ENCODE results near the gene SLC38A10. TPM values are rescaled to one million over a fixed set of nuclear protein-coding genes. Genes with fewer than 3 reads are reported as not detected.
"Not testable (repeated sequence)": the region's sequence is repeated elsewhere in the genome, so short reads cannot be mapped to it uniquely, and the experiment has no call there.

SLC38A10 gene
- total RNA-seq, 3 donors from 2014 or later: 45.7 to 58.6 (median 53.9) TPM

DNA sequence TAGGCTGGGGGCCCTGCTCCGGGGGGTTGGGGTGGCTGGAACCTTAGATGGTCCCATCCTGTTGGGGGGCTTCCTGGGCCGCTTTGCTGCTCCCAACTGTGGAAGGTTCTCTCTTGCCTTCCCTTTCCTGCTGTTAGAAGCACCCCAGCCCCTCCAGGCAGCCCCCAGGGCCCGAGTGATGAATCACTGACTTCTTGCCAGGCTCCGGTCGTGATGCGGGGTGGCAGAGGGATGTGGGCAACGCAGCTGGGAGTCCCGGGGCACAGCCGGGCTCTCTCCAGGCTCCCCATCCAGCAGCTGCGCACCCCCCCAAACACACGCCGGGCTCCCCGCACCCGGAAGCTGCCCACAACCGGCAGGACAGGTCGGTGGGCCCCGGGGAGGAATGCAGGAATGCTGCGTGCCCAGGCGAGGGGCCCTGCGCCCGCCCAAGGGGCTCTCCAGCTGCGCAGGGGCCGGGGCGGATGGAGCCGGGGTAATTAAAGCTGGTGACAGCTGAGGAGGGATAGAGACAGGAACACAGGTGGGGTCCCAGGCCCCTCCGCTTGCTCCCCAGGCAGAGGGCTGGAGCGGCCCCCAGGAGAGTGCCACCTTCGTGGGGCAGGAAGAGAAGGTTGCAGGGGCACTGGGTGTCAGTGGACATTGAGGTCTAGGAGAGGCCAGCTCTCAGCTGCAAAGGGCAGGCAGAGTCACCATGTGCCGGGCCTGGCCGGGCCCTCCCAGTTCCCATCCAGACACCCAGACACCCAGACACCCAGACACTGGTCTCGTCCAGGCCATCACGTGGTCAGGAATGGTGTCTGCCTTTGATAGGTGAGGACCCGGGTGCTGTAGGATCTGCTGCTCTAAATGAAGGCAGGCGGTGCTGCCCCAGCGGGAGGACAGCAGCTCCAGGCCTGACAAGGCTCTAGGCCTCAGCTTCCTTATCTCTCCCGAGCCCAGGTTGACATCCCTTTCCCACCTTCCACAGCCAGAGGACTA, 15.0 kb upstream of the SLC38A10 start:
- no peaks in the 10 kb centered on the region for H3K36me3 Mint-ChIP-seq (ENCODE audit: insufficient read depth)
- H3K9me3 Mint-ChIP-seq: no peaks in the 10 kb centered on the region
- peaks cover 13% of the 10 kb centered on the region for H3K27me3 Mint-ChIP-seq (ENCODE audit: low read depth)
- no peak overlapping the region for H3K4me3 Mint-ChIP-seq
- DNase-seq (no peak), ATAC-seq (no peak)
- peaks cover 3% of the 10 kb centered on the region for H3K4me1 Mint-ChIP-seq (ENCODE audit: low read depth)

- ATAC-seq (peak; percentile 59 to 66), DNase-seq (no peak)
- no peaks in the 10 kb centered on the region for H3K36me3 Mint-ChIP-seq (ENCODE audit: insufficient read depth)
- H3K27me3 Mint-ChIP-seq (ENCODE audit: low read depth): peaks cover 13% of the 10 kb centered on the region
- peaks cover 3% of the 10 kb centered on the region for H3K4me1 Mint-ChIP-seq (ENCODE audit: low read depth)
- H3K4me3 Mint-ChIP-seq: no peak overlapping the region
- H3K9me3 Mint-ChIP-seq: no peaks in the 10 kb centered on the region
Measured at GRCh38 chr17:81309140-81309858, 14.2 kb upstream of the SLC38A10 start.

DNA sequence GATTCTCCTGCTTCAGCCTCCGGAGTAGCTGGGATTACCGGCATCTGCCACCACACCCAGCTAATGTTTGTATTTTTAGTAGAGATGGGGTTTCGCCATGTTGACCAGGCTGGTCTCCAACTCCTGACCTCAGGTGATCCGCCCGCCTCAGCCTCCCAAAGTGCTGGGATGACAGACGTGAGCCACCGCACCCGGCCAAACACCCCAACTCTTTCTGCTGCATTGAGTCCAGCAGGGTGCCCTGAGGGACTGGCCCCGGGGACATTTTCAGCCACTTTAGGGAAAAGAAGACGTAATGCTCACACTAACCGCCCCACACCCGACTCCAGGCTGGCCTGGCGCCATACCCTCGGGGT, 13.7 kb upstream of the SLC38A10 start:
- H3K9me3 Mint-ChIP-seq; H3K4me3 Mint-ChIP-seq; H3K36me3 Mint-ChIP-seq (ENCODE audit: insufficient read depth); DNase-seq; H3K4me1 Mint-ChIP-seq (ENCODE audit: low read depth); ATAC-seq: not testable (repeated sequence)
- H3K27me3 Mint-ChIP-seq (ENCODE audit: low read depth): peaks cover 13% of the 10 kb centered on the region

- H3K36me3 Mint-ChIP-seq (ENCODE audit: insufficient read depth): no peaks in the 10 kb centered on the region
Measured at GRCh38 chr17:81307636-81308560, 12.8 kb upstream of the SLC38A10 start.

DNA sequence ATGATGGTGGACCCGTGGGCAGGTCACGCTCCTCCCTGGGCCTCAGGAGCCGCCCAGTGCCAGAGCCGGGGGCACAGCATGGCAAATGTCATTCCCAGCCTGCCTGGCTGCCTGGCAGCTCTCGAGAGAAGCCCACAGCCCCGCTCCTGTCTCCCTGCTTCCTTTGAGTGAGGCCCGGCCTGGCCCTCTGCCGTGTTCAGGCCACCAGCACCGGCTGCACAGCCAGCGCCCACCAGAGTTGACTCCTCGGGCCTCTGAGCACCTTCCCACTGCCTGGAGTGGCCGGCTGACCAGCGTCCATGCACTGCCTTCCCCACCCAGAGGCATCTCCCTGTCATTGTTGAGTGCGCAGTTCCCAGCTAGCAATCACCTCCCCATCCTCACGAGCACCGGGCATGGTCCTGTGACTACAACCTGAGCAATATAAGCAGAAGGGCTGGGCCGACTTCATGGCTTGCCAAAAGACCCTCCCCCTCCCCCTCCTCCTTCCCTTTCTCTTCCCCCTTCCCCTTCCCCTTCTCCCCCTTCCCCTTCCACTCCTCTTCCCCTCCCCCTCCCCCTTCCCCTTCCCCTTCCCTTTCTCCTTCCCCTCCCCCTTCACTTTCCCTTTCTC, 11.9 kb upstream of the SLC38A10 start:
- H3K36me3 Mint-ChIP-seq (ENCODE audit: insufficient read depth): no peaks in the 10 kb centered on the region
- no peak for ATAC-seq
- peaks cover 3% of the 10 kb centered on the region for H3K4me1 Mint-ChIP-seq (ENCODE audit: low read depth)
- no peak for DNase-seq
- no peaks in the 10 kb centered on the region for H3K9me3 Mint-ChIP-seq
- H3K4me3 Mint-ChIP-seq: no peak overlapping the region
- H3K27me3 Mint-ChIP-seq (ENCODE audit: low read depth): peaks cover 13% of the 10 kb centered on the region

More at GRCh38 chr17:81307636-81308560, 12.8 kb upstream of the SLC38A10 start:
- H3K9me3 Mint-ChIP-seq: no peaks in the 10 kb centered on the region
- no peak overlapping the region for H3K4me3 Mint-ChIP-seq
- DNase-seq (no peak), ATAC-seq (no peak)
- peaks cover 13% of the 10 kb centered on the region for H3K27me3 Mint-ChIP-seq (ENCODE audit: low read depth)
- peaks cover 3% of the 10 kb centered on the region for H3K4me1 Mint-ChIP-seq (ENCODE audit: low read depth)

DNA sequence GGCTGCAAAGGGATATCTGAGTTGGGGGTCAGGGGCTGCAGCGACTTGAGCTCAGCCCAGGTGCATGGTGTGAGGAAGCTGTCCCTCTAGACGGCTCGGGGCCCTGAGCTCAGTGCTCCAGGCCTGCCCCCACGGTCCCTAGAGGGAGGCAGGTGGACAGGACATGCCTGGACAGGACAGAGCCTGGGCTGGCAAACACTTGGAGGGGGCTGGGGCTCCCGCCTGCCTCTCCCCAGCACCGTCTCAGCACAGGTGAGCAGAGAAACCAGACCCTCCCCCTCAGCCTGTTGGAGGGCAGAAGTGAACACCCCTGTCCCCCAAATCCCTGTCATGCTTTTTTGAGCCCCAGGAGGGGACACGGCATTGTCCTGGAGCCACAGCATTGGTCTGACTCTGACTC, 11.4 kb upstream of the SLC38A10 start:
- Mint-ChIP-seq H3K36me3 (ENCODE audit: insufficient read depth) (no peaks in the 10 kb centered on the region), H3K4me3 (no peak overlapping the region), H3K4me1 (ENCODE audit: low read depth) (peaks cover 3% of the 10 kb centered on the region), H3K9me3 (no peaks in the 10 kb centered on the region), H3K27me3 (ENCODE audit: low read depth) (peaks cover 13% of the 10 kb centered on the region)
- ATAC-seq (no peak), DNase-seq (no peak)

- no peak for DNase-seq
- H3K27me3 Mint-ChIP-seq (ENCODE audit: low read depth): peaks cover 7% of the 10 kb centered on the region
- peaks cover 3% of the 10 kb centered on the region for H3K4me1 Mint-ChIP-seq (ENCODE audit: low read depth)
- ATAC-seq: no peak
- H3K4me3 Mint-ChIP-seq: no peak overlapping the region
- H3K9me3 Mint-ChIP-seq: no peaks in the 10 kb centered on the region
- H3K36me3 Mint-ChIP-seq (ENCODE audit: insufficient read depth): no peaks in the 10 kb centered on the region
Measured at GRCh38 chr17:81305051-81305630, 10.0 kb upstream of the SLC38A10 start.

DNA sequence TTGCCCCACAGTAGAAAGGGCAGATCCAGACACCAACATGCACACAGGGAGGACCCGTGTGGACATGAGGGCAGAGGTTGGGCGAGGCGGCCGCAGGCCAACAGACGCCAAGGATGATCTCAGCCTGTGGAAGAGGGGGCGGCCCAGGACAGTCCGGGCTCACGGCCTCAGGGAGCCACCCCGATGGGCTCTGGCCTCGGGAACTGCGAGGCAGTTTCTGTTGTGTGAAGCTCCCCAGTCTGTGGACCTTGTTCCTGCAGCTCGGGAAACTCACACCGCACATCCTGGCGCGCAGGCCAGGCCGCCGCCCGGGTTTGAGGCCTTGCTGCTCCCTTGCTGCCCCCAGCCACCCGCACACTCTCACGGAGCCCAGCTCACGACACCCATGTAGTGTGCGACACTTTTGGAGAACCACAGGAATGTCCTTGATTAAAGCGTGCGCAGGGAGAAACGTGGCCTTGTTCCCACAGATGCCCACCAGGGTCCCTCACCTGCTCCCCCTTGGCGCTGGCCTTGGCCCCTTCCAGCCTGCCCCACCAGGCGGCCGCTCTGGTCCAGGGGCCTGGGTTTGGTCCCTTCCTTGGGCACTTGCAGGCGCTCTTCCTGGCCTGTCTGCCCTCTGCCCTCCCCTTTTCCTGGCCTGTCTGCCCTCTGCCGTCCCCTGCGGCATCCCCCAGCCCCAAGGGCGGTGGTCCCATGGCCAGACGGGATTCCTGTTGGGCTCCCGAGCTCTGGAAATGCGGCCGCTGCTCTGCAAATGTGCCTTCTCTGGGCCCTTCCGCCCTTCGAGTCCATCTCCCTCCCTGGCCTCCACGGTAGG, 9.3 kb upstream of the SLC38A10 start:
- DNase-seq: no peak
- Mint-ChIP-seq H3K4me3 (no peak overlapping the region), H3K27me3 (ENCODE audit: low read depth) (peaks cover 5% of the 10 kb centered on the region), H3K4me1 (ENCODE audit: low read depth) (peaks cover 3% of the 10 kb centered on the region), H3K9me3 (no peaks in the 10 kb centered on the region), H3K36me3 (ENCODE audit: insufficient read depth) (no peaks in the 10 kb centered on the region)
- no peak for ATAC-seq

DNA sequence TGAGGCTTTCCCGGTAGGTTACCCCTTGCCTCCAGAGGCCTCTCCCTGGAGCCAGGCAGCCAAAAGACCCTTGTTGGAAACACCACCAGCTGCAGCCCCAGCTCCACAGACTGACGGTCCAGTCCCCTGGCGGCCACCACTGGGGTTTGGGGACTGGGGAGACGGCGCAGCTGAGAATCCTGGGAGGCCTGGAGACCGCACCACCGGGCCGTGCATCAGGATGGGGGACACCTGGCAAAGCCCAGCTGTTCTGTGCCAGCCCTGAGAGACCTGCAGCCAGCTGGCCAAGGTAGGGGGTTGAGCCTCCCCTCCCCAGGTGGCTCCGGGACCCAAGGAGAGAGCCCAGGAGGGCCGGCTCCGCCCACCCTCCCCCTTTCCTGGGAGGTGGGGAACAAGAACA, 8.3 kb upstream of the SLC38A10 start:
- Mint-ChIP-seq H3K9me3 (no peaks in the 10 kb centered on the region), H3K4me3 (no peak overlapping the region), H3K36me3 (ENCODE audit: insufficient read depth) (no peaks in the 10 kb centered on the region), H3K27me3 (ENCODE audit: low read depth) (no peaks in the 10 kb centered on the region), H3K4me1 (ENCODE audit: low read depth) (no peaks in the 10 kb centered on the region)
- ATAC-seq: no peak
- no peak for DNase-seq

DNA sequence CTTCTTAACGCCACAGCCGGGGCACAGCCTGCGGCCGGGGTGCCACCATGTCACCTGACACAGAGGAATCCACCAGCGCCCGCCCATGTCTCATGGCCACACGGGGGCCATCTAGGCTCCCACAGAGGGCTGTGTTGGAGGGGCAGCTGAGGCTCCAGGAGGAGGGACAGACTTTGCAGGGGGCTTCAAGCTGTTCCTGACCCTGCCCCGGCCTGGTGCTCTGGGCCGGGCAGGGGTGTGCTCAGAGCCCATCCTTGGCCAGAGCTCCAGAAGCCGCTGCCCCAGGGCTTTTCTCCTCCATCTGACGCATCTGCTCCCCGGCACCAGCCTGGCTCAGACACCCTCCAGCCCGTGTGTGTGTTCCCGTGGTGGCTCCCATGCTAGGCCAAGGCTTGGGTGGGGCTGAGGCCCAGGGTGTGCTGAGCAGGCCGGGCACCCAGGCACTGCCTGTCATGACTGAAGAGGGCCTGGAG, 7.8 kb upstream of the SLC38A10 start:
- DNase-seq (no peak), ATAC-seq (no peak)
- no peaks in the 10 kb centered on the region for H3K36me3 Mint-ChIP-seq (ENCODE audit: insufficient read depth)
- no peaks in the 10 kb centered on the region for H3K9me3 Mint-ChIP-seq
- H3K4me1 Mint-ChIP-seq (ENCODE audit: low read depth): no peaks in the 10 kb centered on the region
- no peaks in the 10 kb centered on the region for H3K27me3 Mint-ChIP-seq (ENCODE audit: low read depth)
- no peak overlapping the region for H3K4me3 Mint-ChIP-seq

GRCh38 chr17:81302324-81302723, 7.2 kb upstream of the SLC38A10 start:
- no peak for ATAC-seq
- no peak overlapping the region for H3K4me3 Mint-ChIP-seq
- H3K27me3 Mint-ChIP-seq (ENCODE audit: low read depth): no peaks in the 10 kb centered on the region
- H3K9me3 Mint-ChIP-seq: no peaks in the 10 kb centered on the region
- no peaks in the 10 kb centered on the region for H3K4me1 Mint-ChIP-seq (ENCODE audit: low read depth)
- no peak for DNase-seq
- no peaks in the 10 kb centered on the region for H3K36me3 Mint-ChIP-seq (ENCODE audit: insufficient read depth)

DNA sequence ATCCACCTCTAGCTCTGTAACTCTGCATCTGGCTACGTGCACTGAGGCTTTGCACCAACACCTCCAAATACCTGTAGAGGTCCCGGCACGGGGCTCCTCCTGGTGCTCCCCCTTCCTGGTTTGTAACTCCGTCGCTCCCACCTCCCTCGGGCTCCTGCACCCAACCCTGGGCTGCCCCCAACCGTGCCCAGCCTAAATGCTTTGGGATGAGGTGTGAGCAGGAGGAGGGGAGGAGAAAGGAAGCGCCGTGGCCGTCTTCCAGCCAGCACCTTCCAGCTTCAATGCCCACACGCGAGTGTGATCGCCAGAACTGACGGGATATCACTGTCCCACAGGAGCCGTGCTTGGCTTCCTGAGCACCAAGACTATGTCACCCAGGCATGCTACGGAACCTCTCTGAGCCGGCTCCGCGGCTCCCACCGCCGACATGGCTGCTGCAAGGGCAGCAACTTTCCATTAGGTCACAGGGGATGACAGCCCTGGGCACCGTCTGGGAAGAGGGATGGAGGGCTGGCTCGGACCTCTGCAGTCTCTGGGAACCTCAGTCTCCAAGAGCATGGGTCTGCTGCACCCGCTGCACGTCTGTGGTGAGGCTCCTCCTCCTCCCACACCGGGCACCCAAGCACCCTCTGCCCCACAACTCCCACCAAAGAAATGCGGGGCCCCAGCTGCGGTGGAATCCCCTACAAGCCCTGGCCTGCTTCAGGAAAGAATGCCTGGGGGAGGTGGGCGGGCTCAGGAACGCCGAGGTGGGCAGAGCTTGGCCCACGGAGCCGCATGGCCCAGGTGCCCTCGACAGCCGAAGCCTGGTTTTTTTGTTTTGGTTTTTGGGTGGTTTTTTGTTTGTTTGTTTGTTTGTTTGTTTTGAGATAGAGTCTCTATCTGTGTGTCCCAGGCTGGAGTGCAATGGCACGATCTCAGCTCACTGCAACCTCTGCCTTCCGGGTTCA, 6.4 kb upstream of the SLC38A10 start:
- DNase-seq: no peak
- H3K9me3 Mint-ChIP-seq: no peaks in the 10 kb centered on the region
- ATAC-seq: no peak
- H3K4me1 Mint-ChIP-seq (ENCODE audit: low read depth): peaks cover 3% of the 10 kb centered on the region
- no peaks in the 10 kb centered on the region for H3K36me3 Mint-ChIP-seq (ENCODE audit: insufficient read depth)
- no peaks in the 10 kb centered on the region for H3K27me3 Mint-ChIP-seq (ENCODE audit: low read depth)
- no peak overlapping the region for H3K4me3 Mint-ChIP-seq

All from activated T-cell treated with anti-CD3 and anti-CD28 coated beads, Interleukin-2, amount 50 U/mL, for 4 hours (primary cell).